Ovary (tissue), 9 donors: ENCODE results near the gene ADGRV1. TPM values are rescaled to one million over a fixed set of nuclear protein-coding genes. Genes with fewer than 3 reads are reported as not detected.

Source experiments
- DNase-seq, 5 donors: peaks; one replicate each; pipeline ENCODE4 v3.0.0-alpha.2; 2019 to 2020
- H3K27ac ChIP-seq, 2 donors: fragments of 200-600 bp; one replicate each; pipeline versions ENCODE4 v1.5.1 to v1.8.0; 2019 to 2022
- H3K27me3 ChIP-seq: fragments of 200-600 bp; one replicate; pipeline ENCODE4 v1.8.0; 2022
- H3K36me3 ChIP-seq: fragments of 200-600 bp; sonication (generic); one replicate; pipeline ENCODE4 v1.5.1; 2019
- H3K4me1 ChIP-seq: one replicate; pipeline ENCODE4 v1.8.1; 2013; ENCODE audit warnings: mild to moderate bottlenecking, moderate library complexity; ENCODE audit not compliant: insufficient read depth
- H3K4me3 ChIP-seq: fragments of 200-600 bp; sonication (generic); one replicate; pipeline ENCODE4 v1.5.1; 2017
- H3K9me3 ChIP-seq, 2 donors: fragments of 200-600 bp in 1 of 2; sonication (generic) in 1 of 2; one replicate each; pipeline versions ENCODE4 v1.5.1 to v1.8.1; 2013 to 2019; ENCODE audit warnings: mild to moderate bottlenecking in 1 of 2, moderate library complexity in 1 of 2
- EP300 ChIP-seq: sonication (generic); formaldehyde crosslinking; IDR thresholded peaks from one replicate; pipeline ENCODE4 v1.6.1; 2017; ENCODE audit warnings: antibody characterized with exemption
- POLR2A ChIP-seq: fragments of 450-650 bp; IDR thresholded peaks from one replicate; pipeline ENCODE4 v1.6.1; 2017; ENCODE audit warnings: antibody characterized with exemption, mild to moderate bottlenecking, moderate library complexity
- WGBS, 3 donors: extraction: QIAGEN DNeasy Blood & Tissue Kit in 1 of 3; methylation state at CpG; one replicate each; pipeline versions ENCODE4 v1.1.5 to v1.1.7; 2013 to 2017; 5-methylcytosine and 5-hydroxymethylcytosine counted together
- intact Hi-C, 4 donors: fragments of 100-400 bp; cut with DNase I; formaldehyde crosslinking; loops; one replicate each; pipeline versions ENCODE4 v1.11.0 to v1.15.1; 2022 to 2023
- polyA plus RNA-seq, 2 donors: library from polyadenylated mRNA; stranded (reverse); fragments of 200-250 nt in 1 of 2; fragments of 350-450 nt in 1 of 2; fragmentation: Illumina TruSeq in 1 of 2; extraction: RNeasy Lipid Tissue Mini Kit (QIAGEN cat#74804) in 1 of 2; gene quantifications; one replicate each; pipeline ENCODE4 v1.2.3, GENCODE V29; 2013 to 2014
- total RNA-seq, 7 donors: library from RNA; depleted of rRNA in 2 of 7; stranded (reverse); fragments of >200 nt in 2 of 7; fragmentation: NEBNext Ultra II Directional in 3 of 7; extraction: Animal tissue kit (Norgen Biotek cat#: 25700) in 3 of 7; gene quantifications; one replicate each; pipeline versions ENCODE4 v1.1.0 to v1.2.4, GENCODE V29; 2016 to 2023
- TF ChIP-seq, protein P1 (sequence below), 3 donors: fragments of 450-650 bp in 2 of 3; fragments of 200-600 bp in 1 of 3; IDR thresholded peaks; one replicate each; pipeline versions ENCODE4 v1.5.1 to v1.8.0; 2016 to 2022; ENCODE audit warnings: antibody characterized with exemption in 3 of 3, mild to moderate bottlenecking in 1 of 3
- donor health status: DM: no; HTN: no; CAD: no; lungs with moderate emphysema.
- donor health status: DM: no; HTN: no; CAD: no.
- donor health status: Bipolar disorder and iron deficiency.
- donor health status: DM: yes; HTN: yes; CAD: no.
- donor health status: DM: no; HTN: no; CAD: no.
- donor health status: DM: yes; HTN: yes; CAD: no.

ADGRV1 gene
- total and polyA plus RNA-seq, 9 donors = 0.21 to 2.7 (median 1.1) TPM

GRCh38 chr5:90645024-90645610 is 86.5 kb downstream of the ADGRV1 start:
- TF ChIP-seq, protein P1, sequence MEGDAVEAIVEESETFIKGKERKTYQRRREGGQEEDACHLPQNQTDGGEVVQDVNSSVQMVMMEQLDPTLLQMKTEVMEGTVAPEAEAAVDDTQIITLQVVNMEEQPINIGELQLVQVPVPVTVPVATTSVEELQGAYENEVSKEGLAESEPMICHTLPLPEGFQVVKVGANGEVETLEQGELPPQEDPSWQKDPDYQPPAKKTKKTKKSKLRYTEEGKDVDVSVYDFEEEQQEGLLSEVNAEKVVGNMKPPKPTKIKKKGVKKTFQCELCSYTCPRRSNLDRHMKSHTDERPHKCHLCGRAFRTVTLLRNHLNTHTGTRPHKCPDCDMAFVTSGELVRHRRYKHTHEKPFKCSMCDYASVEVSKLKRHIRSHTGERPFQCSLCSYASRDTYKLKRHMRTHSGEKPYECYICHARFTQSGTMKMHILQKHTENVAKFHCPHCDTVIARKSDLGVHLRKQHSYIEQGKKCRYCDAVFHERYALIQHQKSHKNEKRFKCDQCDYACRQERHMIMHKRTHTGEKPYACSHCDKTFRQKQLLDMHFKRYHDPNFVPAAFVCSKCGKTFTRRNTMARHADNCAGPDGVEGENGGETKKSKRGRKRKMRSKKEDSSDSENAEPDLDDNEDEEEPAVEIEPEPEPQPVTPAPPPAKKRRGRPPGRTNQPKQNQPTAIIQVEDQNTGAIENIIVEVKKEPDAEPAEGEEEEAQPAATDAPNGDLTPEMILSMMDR (IDR thresholded peaks at IDR 0.05) = no peak
- TF ChIP-seq EP300 = no peak
- no peak for TF ChIP-seq POLR2A
- 53 to 60% (median 57%) methylated on average over 8 of the region's 8 CpGs for WGBS, 3 donors
- Histone ChIP-seq H3K27me3 (no peaks in the 10 kb centered on the region), H3K4me3 (no peak overlapping the region), H3K27ac (no peak overlapping the region), H3K9me3 (no peaks in the 10 kb centered on the region), H3K36me3 (no peaks in the 10 kb centered on the region), H3K4me1 (no peaks in the 10 kb centered on the region)
- no peak for DNase-seq
- intact Hi-C loops = no loop called here

DNA sequence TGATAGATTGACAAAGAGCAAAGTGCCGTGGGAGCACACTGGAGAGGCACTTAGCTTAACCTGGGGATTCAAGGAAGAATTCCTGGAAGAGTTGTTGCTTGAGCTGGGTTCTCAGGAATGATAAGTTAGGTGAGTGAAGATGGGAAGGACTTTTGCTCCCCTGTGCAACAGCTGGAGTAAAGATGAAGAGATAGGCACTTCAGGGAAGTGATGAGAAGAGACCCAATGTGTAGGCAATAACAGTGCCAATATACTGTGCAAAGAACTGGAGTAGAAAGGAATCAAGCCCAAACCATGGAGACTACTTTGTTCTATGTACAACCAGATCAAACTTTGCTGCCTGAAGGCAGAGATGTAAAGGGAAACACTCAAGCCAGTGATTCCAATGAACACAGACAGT is 92.2 kb downstream of the ADGRV1 start:
- 89 to 96% (median 94%) methylated on average over 1 of the region's 1 CpG for WGBS, 3 donors
- Histone ChIP-seq H3K27ac (no peak overlapping the region), H3K36me3 (no peaks in the 10 kb centered on the region), H3K27me3 (no peaks in the 10 kb centered on the region), H3K4me3 (no peak overlapping the region), H3K4me1 (no peaks in the 10 kb centered on the region), H3K9me3 (no peaks in the 10 kb centered on the region)
- intact Hi-C loops = no loop called here
- DNase-seq = no peak
- TF ChIP-seq, protein P1 (IDR thresholded peaks at IDR 0.05) = no peak
- no peak for TF ChIP-seq EP300
- no peak for TF ChIP-seq POLR2A

GRCh38 chr5:90654215-90654614 is 95.6 kb downstream of the ADGRV1 start:
- Histone ChIP-seq H3K27ac (no peak overlapping the region), H3K9me3 (no peaks in the 10 kb centered on the region), H3K4me1 (no peaks in the 10 kb centered on the region), H3K36me3 (no peaks in the 10 kb centered on the region), H3K27me3 (no peaks in the 10 kb centered on the region), H3K4me3 (no peak overlapping the region)
- WGBS, 3 donors = 93 to 96% (median 95%) methylated on average over 2 of the region's 2 CpGs
- DNase-seq = no peak
- intact Hi-C loops = no loop called here
- TF ChIP-seq, protein P1 (IDR thresholded peaks at IDR 0.05) = no peak
- TF ChIP-seq POLR2A = no peak
- no peak for TF ChIP-seq EP300

DNA sequence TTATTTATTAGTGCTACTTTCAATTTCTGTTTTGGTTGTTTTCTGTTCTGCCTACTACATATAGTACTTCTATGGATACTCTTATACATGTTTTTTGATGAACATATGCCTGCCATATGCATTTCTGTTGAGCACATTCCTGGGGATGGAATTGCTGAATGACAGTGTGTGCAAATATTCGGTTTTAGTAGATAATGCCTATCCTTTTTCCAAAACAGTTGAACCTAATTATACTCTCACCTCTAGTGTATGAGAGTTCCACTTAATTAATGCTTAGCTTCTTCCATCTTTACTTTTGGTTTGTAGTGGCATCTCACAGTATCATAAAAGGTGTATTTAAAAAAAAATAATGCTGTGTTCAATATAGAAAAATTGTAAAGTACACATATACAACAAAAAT is 96.8 kb downstream of the ADGRV1 start:
- intact Hi-C loops = no loop called here
- no peaks in the 10 kb centered on the region for H3K27me3 ChIP-seq
- H3K36me3 ChIP-seq = no peaks in the 10 kb centered on the region
- DNase-seq = no peak
- H3K4me1 ChIP-seq = no peaks in the 10 kb centered on the region
- H3K9me3 ChIP-seq = no peaks in the 10 kb centered on the region
- H3K4me3 ChIP-seq = no peak overlapping the region
- WGBS, 3 donors = 61 to 85% (median 63%) methylated on average over 1 of the region's 1 CpG
- TF ChIP-seq POLR2A (no peak), EP300 (no peak)
- TF ChIP-seq, protein P1 (IDR thresholded peaks at IDR 0.05) = no peak
- H3K27ac ChIP-seq = no peak overlapping the region
